DMS79 treated with DMSO at 0.1 percent for 48 hours (cell line): ENCODE data around the gene NCOA7.
"Not testable (repeated sequence)": the region's sequence is repeated elsewhere in the genome, so short reads cannot be mapped to it uniquely, and the experiment has no call there.

Source experiments
- DNase-seq: peaks from one replicate; lab custom pipeline; 2025; lab: John Stamatoyannopoulos, UW

NCOA7 gene

GRCh38 chr6:125918681-125919566 lies 128.2 kb downstream of the NCOA7 start:
- DNase-seq: no peak

- no peak for DNase-seq
Observed at GRCh38 chr6:125919618-125920017, 128.9 kb downstream of the NCOA7 start.

GRCh38 chr6:125922322-125922860 lies 131.6 kb downstream of the NCOA7 start:
- DNase-seq: no peak

GRCh38 chr6:125923366-125923877 lies 132.7 kb downstream of the NCOA7 start:
- DNase-seq: no peak

- DNase-seq: no peak
Observed at GRCh38 chr6:125924169-125924568, 133.4 kb downstream of the NCOA7 start.

- DNase-seq: no peak
Observed at GRCh38 chr6:125924697-125925358, 134.1 kb downstream of the NCOA7 start.

- no peak for DNase-seq
Observed at GRCh38 chr6:125926711-125927110, 136.0 kb downstream of the NCOA7 start.

GRCh38 chr6:125927761-125928160 lies 137.0 kb downstream of the NCOA7 start:
- DNase-seq: no peak

- no peak for DNase-seq
Observed at GRCh38 chr6:125930765-125931418, 140.1 kb downstream of the NCOA7 start.

GRCh38 chr6:125931733-125932450 lies 141.1 kb downstream of the NCOA7 start:
- no peak for DNase-seq

GRCh38 chr6:125932451-125932795 lies 141.7 kb downstream of the NCOA7 start:
- DNase-seq: no peak

GRCh38 chr6:125935520-125935919 lies 144.8 kb downstream of the NCOA7 start:
- not testable (repeated sequence) for DNase-seq

- DNase-seq: no peak
Observed at GRCh38 chr6:125939026-125939425, 148.3 kb downstream of the NCOA7 start.

GRCh38 chr6:125939791-125940190 lies 149.0 kb downstream of the NCOA7 start:
- DNase-seq: no peak

- no peak for DNase-seq
Observed at GRCh38 chr6:125940247-125941041, 149.7 kb downstream of the NCOA7 start.

- DNase-seq: no peak
Observed at GRCh38 chr6:125942672-125943527, 152.1 kb downstream of the NCOA7 start.

- no peak for DNase-seq
Observed at GRCh38 chr6:125943528-125944433, 153.0 kb downstream of the NCOA7 start.

GRCh38 chr6:125944434-125944816 lies 153.7 kb downstream of the NCOA7 start:
- DNase-seq: no peak

GRCh38 chr6:125944896-125945295 lies 154.1 kb downstream of the NCOA7 start:
- no peak for DNase-seq
